ENCODE measurements around the gene YPEL3.
A peak's percentile ranks its signal among the peaks of the same experiment; 100 is the strongest.

YPEL3 gene

GRCh38 chr16:30068333-30068732 lies 27.7 kb downstream of the YPEL3 start:
- DNase-seq = no peak

DNA sequence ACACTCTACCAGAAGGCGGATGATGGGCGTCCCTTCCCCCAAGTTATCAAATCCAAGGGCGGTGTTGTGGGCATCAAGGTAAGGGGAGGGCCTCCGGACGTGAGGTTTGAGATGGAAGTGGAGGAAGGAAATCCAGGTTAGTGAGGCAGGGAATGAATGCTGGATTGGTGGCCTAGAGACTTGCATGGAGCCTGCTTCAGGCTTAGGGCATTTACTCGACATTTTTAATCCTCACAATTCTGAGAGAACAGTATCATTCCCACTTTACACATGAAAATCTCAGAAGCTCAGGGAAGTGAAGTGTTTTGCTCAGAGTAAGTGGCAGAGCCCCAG lies 28.5 kb downstream of the YPEL3 start:
- DNase-seq = no peak

- DNase-seq = no peak
These were observed 29.0 kb downstream of the YPEL3 start for GRCh38 chr16:30066761-30067583.

- DNase-seq = no peak
These were observed 29.9 kb downstream of the YPEL3 start for GRCh38 chr16:30065943-30066760.

DNA sequence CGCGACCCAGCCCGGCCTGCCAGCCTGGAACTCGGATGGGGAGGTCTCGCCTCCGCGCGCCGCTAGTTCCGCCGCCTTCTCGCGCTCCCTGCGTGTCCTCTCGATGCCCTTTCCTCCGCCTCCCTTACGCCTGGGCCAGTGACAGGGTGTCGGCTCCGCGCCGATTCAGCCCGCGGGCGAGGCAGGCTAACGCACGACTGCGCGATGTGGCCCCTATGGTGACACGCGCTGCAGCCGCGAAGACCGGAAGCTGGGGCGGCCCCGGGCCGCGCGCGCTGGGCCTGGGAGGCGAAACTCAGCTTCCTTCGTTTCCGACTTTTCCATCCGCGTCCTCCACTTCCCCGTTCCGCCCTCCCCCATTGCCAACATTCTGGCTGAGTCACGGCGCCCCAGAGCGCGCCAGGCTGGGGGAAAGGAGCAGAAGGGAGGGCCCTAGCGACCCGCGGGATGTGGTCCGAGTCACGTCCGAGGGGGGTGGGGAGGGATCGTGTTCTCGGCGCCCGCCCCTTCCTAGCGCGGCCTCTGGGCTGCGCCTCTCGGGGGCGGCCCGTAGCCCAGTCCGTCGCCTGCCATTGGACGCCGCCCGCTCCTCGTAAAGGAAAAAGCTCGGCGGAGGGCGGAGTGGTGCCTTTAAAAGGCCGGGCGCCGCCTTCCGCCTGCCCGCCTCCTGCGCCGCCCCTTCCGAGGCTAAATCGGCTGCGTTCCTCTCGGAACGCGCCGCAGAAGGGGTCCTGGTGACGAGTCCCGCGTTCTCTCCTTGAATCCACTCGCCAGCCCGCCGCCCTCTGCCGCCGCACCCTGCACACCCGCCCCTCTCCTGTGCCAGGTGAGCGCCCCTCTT lies 30.7 kb downstream of the YPEL3 start, which contains the start of gene ALDOA:
TSS of gene ALDOA (plus strand) at position 659 of the 841 bp plus-strand sequence. CDS start 1,138 bp downstream, outside the sequence.
- peak; percentile 89 for DNase-seq

DNA sequence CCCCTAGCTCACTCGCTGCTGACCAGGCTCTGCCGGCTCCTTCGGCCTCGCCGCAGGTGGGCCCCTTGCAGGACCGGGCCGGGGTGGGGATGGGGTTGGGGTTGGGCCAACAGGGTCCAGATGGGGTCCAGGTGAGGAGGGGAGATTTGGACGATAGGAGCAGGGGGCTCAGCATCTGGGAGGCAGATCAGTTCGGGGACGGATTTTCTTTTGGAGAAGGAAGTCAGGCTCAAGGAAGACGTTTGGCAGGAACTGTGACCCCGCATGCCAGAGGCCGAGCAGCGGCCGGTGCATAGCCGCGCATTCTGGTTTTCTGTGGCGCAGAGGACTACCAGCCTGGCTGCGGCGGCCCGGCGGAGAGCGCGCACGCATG lies 31.3 kb downstream of the YPEL3 start:
- no peak for DNase-seq

- DNase-seq = no peak
These were observed 31.9 kb downstream of the YPEL3 start for GRCh38 chr16:30063893-30064728.

DNA sequence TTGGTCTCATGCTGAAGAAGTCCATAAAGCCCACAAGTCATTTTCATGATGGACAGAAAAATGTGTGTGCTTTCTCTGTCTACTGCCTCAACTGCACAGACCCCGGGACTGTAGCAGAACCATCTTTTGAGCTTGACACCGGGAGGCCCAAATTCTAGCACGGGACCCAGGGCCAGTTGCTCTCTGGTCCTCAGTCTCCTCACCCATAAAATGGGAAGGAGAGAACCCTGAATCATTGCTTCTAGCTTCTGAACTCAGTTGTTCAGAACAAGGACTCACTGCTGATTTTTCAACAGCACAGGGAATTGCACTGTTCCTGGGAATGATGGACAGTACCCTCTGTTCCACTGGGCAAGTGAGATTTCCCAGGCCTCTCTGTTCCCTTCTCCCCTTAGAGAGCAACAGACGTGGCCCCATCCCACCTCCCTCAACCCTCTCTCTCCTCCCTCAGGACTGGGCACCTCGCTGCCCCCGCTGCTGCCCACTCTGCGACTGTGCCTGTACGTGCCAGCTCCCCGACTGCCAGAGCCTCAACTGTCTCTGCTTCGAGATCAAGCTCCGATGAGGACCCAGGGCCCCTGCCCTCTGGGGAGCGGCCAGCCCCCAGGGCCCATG lies 32.6 kb downstream of the YPEL3 start:
- no peak for DNase-seq

DNA sequence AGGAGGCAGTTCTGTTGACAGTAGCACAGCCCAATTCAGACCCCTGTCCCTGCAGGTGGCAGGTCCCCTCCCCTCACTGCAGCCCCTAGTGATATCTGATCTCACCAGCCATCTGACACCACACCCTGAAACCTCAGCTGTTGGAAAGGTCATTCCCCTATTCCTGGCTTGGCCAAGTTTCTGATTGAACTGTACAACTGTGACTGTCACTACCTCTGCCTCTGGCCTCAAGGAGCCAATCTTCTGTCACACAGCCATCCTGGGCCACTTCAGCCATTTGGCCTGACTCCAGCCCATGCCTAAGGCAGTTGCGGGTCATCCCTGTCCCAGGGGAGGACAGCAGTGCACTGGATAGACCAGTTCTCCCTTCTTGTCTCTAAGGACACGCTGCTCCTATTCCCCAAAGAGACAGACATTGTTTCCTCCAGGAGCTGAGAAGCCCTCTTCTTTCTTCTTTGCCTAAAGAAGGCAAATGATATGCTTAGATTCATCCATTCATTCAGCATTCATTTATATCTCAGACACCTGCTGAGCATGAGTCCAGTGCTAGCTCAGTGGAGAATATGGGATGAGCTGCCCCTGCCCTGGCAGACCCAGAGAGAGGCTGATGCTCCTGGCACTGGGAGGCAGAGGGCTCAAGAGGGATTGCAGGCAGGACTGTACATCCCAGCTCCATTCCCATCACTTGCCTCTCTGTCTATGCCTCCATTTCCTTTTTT lies 35.0 kb downstream of the YPEL3 start:
- no peak for DNase-seq

DNA sequence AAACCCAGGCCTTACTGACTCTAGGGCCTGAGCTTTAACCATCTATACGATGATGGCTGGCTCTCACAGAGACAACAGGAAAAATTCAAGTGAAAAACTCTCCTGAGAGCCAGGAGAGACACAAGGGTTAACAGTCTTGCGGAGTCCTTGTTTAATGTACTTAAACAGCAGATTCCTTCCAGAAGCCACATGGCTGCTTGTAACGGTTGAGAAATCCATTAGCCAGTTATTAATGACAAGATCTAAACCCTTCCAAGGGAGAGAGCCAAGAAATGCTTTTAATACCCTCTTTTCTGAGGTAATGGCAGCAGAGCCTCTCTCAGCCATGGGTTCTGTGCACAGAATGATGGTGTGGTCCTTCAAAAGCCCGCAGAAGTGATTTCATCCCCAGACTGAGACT lies 35.7 kb downstream of the YPEL3 start:
- no peak for DNase-seq

- no peak for DNase-seq
These were observed 41.0 kb downstream of the YPEL3 start for GRCh38 chr16:30054959-30055553.

GRCh38 chr16:30054451-30054850 lies 41.6 kb downstream of the YPEL3 start:
- no peak for DNase-seq

DNA sequence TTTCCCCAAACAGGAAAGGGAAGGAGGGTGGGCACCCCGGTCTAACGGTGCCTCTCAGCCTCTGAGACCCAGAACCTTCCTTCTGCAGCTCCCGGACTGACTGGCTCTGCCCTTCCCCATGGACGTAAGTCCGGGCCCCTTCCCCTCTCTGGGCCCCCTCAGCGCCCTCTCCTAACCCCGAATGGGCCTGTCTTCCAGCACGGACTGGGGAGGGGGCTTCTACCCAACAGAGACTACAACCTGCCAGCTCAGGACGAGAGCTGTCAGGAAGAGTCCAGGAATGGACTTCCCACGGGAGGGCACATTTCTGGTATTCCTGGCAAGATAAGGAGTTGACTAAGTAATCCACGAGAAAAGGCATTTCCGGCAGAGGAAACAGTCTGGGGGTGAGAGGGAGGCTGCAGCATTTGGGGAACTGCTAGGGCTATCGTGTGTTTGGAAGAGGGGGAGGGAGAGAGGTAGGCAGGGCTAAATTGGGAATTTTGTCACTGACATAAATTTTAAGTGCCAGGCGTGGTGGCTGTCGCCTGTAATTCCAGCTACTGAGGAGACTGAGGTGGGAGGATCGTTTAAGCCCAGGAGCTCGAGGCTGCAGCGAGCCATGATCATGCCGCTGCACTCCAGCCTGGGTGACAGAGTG lies 42.5 kb downstream of the YPEL3 start:
- DNase-seq = no peak

DNA sequence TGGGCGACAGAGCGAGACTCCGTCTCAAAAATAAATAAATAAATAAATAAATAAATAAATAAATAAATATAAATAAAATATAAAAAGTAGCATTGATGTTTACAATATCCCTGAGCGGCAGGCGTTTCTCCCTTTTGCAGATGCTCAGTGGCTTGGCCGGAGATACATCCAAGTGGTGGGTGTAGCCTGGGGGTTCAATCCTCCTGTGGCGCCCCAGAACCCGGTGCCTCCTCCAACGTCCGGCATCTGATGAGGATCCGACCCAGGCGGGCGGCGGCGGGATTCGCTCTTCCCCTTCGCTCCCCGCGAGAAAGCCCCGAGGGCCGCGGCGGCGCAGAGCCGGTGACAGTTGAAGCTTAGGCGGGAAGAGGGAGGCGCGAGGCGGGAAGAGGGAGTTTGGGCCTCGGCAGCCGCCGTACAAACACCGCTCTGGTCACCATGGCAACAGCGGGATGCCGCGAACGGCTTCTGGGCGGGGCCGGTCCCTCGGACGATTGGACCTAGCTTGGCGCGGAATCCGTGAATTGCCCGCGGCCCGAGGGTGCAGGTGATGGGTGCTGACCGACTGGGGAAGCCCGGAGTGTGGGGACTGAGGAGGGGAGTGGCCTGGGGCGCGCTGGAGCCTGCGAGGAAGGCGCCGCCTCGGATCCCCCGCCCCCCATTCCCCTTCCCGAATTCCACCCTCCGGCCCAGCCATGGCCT lies 43.2 kb downstream of the YPEL3 start:
- DNase-seq = peak; percentile 84

DNA sequence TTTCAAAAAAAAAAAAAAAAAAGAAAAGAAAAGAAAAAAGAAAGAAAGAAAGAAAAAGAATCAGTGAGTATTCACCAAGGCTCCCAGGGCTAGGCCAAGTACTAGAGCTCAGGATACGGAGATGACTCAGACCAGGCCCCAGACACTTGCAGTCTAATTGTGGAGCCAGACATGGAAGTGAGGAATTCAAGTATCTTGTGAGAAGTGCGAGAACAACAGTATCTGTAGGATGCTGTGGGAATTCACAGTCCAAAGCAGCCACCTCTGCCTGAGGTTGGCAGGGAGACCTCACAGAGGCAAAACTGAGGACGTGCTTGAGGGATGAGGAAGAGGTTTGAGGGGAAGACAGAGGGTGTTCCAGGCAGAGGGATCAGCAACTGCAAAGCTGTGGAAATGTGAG lies 44.5 kb downstream of the YPEL3 start:
- DNase-seq = no peak

DNA sequence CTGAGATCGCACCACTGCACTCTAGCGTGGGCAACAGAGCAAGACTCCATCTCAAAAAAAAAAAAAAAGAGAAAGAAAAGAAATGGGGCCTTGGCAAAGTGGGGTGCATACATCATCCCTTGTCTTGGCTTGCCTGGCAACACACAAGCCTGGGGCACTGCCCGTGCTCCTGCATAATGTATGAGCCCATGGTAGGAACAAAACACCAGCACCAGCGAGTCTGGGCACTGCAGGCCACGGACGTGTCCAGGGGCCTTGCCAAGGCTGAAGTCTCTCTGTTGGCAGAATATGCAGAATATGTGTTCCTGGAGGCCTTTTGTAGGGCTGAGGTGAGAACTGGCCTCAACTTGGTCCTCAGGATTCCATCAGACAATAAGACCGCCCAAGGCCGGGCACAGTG lies 46.1 kb downstream of the YPEL3 start:
- no peak for DNase-seq

DNA sequence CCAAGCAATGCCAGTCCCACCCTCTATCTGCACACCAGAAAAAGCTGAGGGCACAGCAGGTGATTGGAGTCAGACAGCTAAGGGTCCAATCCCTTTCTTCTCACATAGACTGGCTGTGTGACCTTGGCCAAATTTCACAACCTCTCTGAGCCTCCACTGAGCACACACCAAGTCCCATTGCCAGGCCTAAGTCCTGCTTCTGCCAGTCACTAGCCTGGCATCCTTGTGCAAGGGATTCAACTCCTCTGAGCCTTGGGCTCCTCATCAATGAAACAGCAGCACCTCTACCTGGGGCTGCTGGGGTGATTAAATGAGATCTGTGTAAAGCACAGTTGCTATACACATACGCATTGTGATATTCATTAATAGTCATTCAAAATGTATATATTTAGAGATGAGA lies 49.4 kb downstream of the YPEL3 start:
- no peak for DNase-seq

GRCh38 chr16:30046178-30046577 lies 49.8 kb downstream of the YPEL3 start:
- no peak for DNase-seq

Data from NCI-H1048 (cell line).